HG03558 (cell line): Measurements from ENCODE around the gene KANSL1.
"Not testable (repeated sequence)": the region's sequence is repeated elsewhere in the genome, so short reads cannot be mapped to it uniquely, and the experiment has no call there.

ENCODE experiments used
- ATAC-seq: cut with Tn5 transposase; IDR thresholded peaks from one replicate; pipeline ENCODE4 v1.9.1; 2021; ENCODE audit warnings: moderate number of reproducible peaks; ENCODE audit not compliant: unreplicated experiment; ENCODE audit errors: extremely low read depth

The KANSL1 gene

GRCh38 chr17:46193151-46193625 lies at the start of gene KANSL1:
Gene KANSL1, minus strand, starts transcription at chr17:46193429. Its CDS starts 21,286 bp downstream, at chr17:46172143.
- no peak for ATAC-seq

GRCh38 chr17:46231359-46231758 lies 38.1 kb upstream of the KANSL1 start:
- ATAC-seq = not testable (repeated sequence)

- ATAC-seq = peak; percentile 93
These were observed 32.1 kb upstream of the KANSL1 start for GRCh38 chr17:46225274-46225794.

- peak; percentile 11 for ATAC-seq
These were observed 31.6 kb upstream of the KANSL1 start for GRCh38 chr17:46224864-46225263.

GRCh38 chr17:46223041-46223440 lies 29.8 kb upstream of the KANSL1 start:
- ATAC-seq = not testable (repeated sequence)

- ATAC-seq = no peak
These were observed 23.5 kb upstream of the KANSL1 start for GRCh38 chr17:46216682-46217081.

- ATAC-seq = no peak
These were observed 19.6 kb upstream of the KANSL1 start for GRCh38 chr17:46212634-46213435.

GRCh38 chr17:46208997-46209396 lies 15.8 kb upstream of the KANSL1 start:
- ATAC-seq = no peak

GRCh38 chr17:46205975-46206374 lies 12.7 kb upstream of the KANSL1 start:
- no peak for ATAC-seq

GRCh38 chr17:46202424-46202823 lies 9.2 kb upstream of the KANSL1 start:
- no peak for ATAC-seq

- no peak for ATAC-seq
These were observed 8.3 kb upstream of the KANSL1 start for GRCh38 chr17:46201491-46201890.

- ATAC-seq = no peak
These were observed 7.0 kb upstream of the KANSL1 start for GRCh38 chr17:46200197-46200596.

GRCh38 chr17:46199379-46199778 lies 6.2 kb upstream of the KANSL1 start:
- no peak for ATAC-seq

- no peak for ATAC-seq
These were observed 5.0 kb upstream of the KANSL1 start for GRCh38 chr17:46198233-46198632.

- no peak for ATAC-seq
These were observed 4.3 kb upstream of the KANSL1 start for GRCh38 chr17:46197530-46197929.

- no peak for ATAC-seq
These were observed 2.9 kb upstream of the KANSL1 start for GRCh38 chr17:46195939-46196716.

GRCh38 chr17:46195217-46195855 lies 2.1 kb upstream of the KANSL1 start:
- ATAC-seq = no peak

GRCh38 chr17:46194393-46195216 lies 1.4 kb upstream of the KANSL1 start:
- ATAC-seq = no peak

- ATAC-seq = no peak
These were observed 580 bp upstream of the KANSL1 start for GRCh38 chr17:46193626-46194392.
